HEK293 (cell line): ENCODE results near the gene SETD3.

ENCODE experiments used
- CTCF ChIA-PET: fragments of 350-600 bp; formaldehyde crosslinking; extraction: SDS; loops from one replicate; lab custom pipeline; 2021; ENCODE audit warnings: antibody characterized with exemption; lab: Yijun Ruan, JAX
- POLR2A ChIA-PET: fragments of 300-600 bp; formaldehyde crosslinking; extraction: SDS; loops from one replicate; lab custom pipeline; 2020; ENCODE audit warnings: antibody characterized with exemption, inconsistent platforms; lab: Yijun Ruan, JAX
- H3K27ac ChIP-seq: fragments of 200-500 bp; sonication (Bioruptor generic); 2 replicates; pipeline ENCODE4 v1.5.1; 2014; ENCODE audit warnings: low read depth, low read length, control low read depth, inconsistent platforms; ENCODE audit errors: extremely low read depth
- H3K36me3 ChIP-seq, 2 experiments: fragments of 200-500 bp in 1 of 2; sonication (Bioruptor generic) in 1 of 2; 1 replicate in 1 of 2; 2 replicates in 1 of 2; pipeline ENCODE4 v1.5.1; 2014 to 2017; ENCODE audit warnings: inconsistent platforms in 2 of 2, low read length in 2 of 2; ENCODE audit not compliant: control insufficient read depth in 2 of 2, insufficient read depth in 1 of 2
- H3K4me1 ChIP-seq: fragments of 200-500 bp; sonication (Bioruptor generic); 2 replicates; pipeline ENCODE4 v1.5.1; 2014; ENCODE audit warnings: mild to moderate bottlenecking, low read length, inconsistent platforms; ENCODE audit not compliant: control insufficient read depth, insufficient read depth
- H3K4me3 ChIP-seq: 2 replicates; pipeline ENCODE4 v1.5.1; 2011; ENCODE audit warnings: low read depth, mild to moderate bottlenecking, control low read depth, low read length, moderate library complexity
- H3K9me3 ChIP-seq: fragments of 200-500 bp; sonication (Bioruptor generic); 2 replicates; pipeline ENCODE4 v1.5.1; 2014; ENCODE audit warnings: low read depth, low read length, inconsistent platforms; ENCODE audit not compliant: control insufficient read depth, insufficient read depth
- SETDB1 ChIP-seq: IDR thresholded peaks from one replicate; pipeline ENCODE4 v1.6.1; 2017; ENCODE audit warnings: mild to moderate bottlenecking, low read length, moderate library complexity, mixed read lengths; ENCODE audit not compliant: insufficient read length
- ZFHX2 ChIP-seq: fragments of 450-650 bp; formaldehyde crosslinking; conservative IDR thresholded peaks from 2 replicates; pipeline ENCODE4 v1.5.1; 2016; ENCODE audit warnings: missing biosample characterization, missing genetic modification characterization
- ZNF146 ChIP-seq: fragments of 450-650 bp; formaldehyde crosslinking; IDR thresholded peaks from 2 replicates; pipeline ENCODE4 v1.5.1; 2016; ENCODE audit warnings: missing biosample characterization, missing genetic modification characterization
- ZNF157 ChIP-seq: fragments of 450-650 bp; formaldehyde crosslinking; IDR thresholded peaks from 2 replicates; pipeline ENCODE4 v1.5.1; 2016; ENCODE audit warnings: missing biosample characterization, missing genetic modification characterization
- ZNF16 ChIP-seq: fragments of 450-650 bp; formaldehyde crosslinking; IDR thresholded peaks from 2 replicates; pipeline ENCODE4 v1.5.1; 2016; ENCODE audit warnings: low read depth, missing biosample characterization, missing genetic modification characterization
- ZNF501 ChIP-seq: fragments of 450-650 bp; formaldehyde crosslinking; IDR thresholded peaks from 2 replicates; pipeline ENCODE4 v1.5.1; 2016; ENCODE audit warnings: missing biosample characterization, missing genetic modification characterization
- ZNF549 ChIP-seq: fragments of 450-650 bp; IDR thresholded peaks from 2 replicates; pipeline ENCODE4 v1.5.1; 2018; ENCODE audit warnings: missing biosample characterization, missing genetic modification characterization, mild to moderate bottlenecking, inconsistent platforms, moderate library complexity
- ZNF629 ChIP-seq: fragments of 450-650 bp; formaldehyde crosslinking; IDR thresholded peaks from 2 replicates; pipeline ENCODE4 v1.5.1; 2017; ENCODE audit warnings: missing biosample characterization, missing genetic modification characterization
- TF ChIP-seq, protein P1 (sequence below): fragments of 450-650 bp; formaldehyde crosslinking; IDR thresholded peaks from 2 replicates; pipeline ENCODE4 v1.5.1; 2016; ENCODE audit warnings: missing biosample characterization, missing genetic modification characterization
- TF ChIP-seq, protein P2 (sequence below): fragments of 450-650 bp; formaldehyde crosslinking; IDR thresholded peaks from 2 replicates; pipeline ENCODE4 v1.5.1; 2016; ENCODE audit warnings: missing biosample characterization, missing genetic modification characterization
- TF ChIP-seq, protein P3 (sequence below): fragments of 450-650 bp; formaldehyde crosslinking; IDR thresholded peaks from 2 replicates; pipeline ENCODE4 v1.5.1; 2016; ENCODE audit warnings: missing biosample characterization, missing genetic modification characterization
- TF ChIP-seq, protein P4 (sequence below): fragments of 450-650 bp; formaldehyde crosslinking; IDR thresholded peaks from 2 replicates; pipeline ENCODE4 v1.5.1; 2016; ENCODE audit warnings: missing biosample characterization, missing genetic modification characterization
- TF ChIP-seq, protein P5 (sequence below): fragments of 450-650 bp; formaldehyde crosslinking; IDR thresholded peaks from 2 replicates; pipeline ENCODE4 v1.5.1; 2016; ENCODE audit warnings: missing biosample characterization, missing genetic modification characterization, low read depth

Gene SETD3

DNA sequence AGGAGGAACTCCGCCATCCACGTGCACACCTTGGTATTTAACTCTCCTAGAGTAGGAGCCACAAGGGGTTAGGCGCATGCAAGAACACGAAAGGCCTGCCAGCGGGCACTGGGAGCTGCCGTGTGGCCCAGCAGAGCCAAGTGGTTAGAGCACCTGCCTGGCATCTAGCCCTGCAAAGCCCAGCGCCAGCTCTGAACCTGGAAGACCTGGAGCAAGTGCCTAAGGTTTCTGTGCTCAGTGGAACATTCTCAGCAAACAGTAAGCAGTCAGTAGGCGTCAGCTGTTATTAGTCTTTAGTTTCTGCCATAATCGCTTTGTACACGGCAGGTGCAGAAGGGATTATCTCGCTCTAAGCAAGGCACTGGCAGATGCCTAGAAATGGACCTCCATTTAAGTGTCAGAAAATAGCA is 55.4 kb downstream of the SETD3 start:
- TF ChIP-seq ZFHX2 (no peak), ZNF501 (no peak), ZNF549 (tag by site-specific recombination) (no peak), ZNF16 (tag by site-specific recombination) (no peak), ZNF157 (no peak)
- TF ChIP-seq, protein P1, sequence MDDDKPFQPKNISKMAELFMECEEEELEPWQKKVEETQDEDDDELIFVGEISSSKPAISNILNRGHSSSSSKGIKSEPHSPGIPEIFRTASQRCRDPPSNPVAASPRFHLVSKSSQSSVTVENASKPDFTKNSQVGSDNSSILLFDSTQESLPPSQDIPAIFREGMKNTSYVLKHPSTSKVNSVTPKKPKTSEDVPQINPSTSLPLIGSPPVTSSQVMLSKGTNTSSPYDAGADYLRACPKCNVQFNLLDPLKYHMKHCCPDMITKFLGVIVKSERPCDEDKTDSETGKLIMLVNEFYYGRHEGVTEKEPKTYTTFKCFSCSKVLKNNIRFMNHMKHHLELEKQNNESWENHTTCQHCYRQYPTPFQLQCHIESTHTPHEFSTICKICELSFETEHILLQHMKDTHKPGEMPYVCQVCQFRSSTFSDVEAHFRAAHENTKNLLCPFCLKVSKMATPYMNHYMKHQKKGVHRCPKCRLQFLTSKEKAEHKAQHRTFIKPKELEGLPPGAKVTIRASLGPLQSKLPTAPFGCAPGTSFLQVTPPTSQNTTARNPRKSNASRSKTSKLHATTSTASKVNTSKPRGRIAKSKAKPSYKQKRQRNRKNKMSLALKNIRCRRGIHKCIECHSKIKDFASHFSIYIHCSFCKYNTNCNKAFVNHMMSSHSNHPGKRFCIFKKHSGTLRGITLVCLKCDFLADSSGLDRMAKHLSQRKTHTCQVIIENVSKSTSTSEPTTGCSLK (tag by site-specific recombination): no peak
- TF ChIP-seq, protein P2, sequence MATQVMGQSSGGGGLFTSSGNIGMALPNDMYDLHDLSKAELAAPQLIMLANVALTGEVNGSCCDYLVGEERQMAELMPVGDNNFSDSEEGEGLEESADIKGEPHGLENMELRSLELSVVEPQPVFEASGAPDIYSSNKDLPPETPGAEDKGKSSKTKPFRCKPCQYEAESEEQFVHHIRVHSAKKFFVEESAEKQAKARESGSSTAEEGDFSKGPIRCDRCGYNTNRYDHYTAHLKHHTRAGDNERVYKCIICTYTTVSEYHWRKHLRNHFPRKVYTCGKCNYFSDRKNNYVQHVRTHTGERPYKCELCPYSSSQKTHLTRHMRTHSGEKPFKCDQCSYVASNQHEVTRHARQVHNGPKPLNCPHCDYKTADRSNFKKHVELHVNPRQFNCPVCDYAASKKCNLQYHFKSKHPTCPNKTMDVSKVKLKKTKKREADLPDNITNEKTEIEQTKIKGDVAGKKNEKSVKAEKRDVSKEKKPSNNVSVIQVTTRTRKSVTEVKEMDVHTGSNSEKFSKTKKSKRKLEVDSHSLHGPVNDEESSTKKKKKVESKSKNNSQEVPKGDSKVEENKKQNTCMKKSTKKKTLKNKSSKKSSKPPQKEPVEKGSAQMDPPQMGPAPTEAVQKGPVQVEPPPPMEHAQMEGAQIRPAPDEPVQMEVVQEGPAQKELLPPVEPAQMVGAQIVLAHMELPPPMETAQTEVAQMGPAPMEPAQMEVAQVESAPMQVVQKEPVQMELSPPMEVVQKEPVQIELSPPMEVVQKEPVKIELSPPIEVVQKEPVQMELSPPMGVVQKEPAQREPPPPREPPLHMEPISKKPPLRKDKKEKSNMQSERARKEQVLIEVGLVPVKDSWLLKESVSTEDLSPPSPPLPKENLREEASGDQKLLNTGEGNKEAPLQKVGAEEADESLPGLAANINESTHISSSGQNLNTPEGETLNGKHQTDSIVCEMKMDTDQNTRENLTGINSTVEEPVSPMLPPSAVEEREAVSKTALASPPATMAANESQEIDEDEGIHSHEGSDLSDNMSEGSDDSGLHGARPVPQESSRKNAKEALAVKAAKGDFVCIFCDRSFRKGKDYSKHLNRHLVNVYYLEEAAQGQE (tag by site-specific recombination): no peak
- TF ChIP-seq, protein P3, sequence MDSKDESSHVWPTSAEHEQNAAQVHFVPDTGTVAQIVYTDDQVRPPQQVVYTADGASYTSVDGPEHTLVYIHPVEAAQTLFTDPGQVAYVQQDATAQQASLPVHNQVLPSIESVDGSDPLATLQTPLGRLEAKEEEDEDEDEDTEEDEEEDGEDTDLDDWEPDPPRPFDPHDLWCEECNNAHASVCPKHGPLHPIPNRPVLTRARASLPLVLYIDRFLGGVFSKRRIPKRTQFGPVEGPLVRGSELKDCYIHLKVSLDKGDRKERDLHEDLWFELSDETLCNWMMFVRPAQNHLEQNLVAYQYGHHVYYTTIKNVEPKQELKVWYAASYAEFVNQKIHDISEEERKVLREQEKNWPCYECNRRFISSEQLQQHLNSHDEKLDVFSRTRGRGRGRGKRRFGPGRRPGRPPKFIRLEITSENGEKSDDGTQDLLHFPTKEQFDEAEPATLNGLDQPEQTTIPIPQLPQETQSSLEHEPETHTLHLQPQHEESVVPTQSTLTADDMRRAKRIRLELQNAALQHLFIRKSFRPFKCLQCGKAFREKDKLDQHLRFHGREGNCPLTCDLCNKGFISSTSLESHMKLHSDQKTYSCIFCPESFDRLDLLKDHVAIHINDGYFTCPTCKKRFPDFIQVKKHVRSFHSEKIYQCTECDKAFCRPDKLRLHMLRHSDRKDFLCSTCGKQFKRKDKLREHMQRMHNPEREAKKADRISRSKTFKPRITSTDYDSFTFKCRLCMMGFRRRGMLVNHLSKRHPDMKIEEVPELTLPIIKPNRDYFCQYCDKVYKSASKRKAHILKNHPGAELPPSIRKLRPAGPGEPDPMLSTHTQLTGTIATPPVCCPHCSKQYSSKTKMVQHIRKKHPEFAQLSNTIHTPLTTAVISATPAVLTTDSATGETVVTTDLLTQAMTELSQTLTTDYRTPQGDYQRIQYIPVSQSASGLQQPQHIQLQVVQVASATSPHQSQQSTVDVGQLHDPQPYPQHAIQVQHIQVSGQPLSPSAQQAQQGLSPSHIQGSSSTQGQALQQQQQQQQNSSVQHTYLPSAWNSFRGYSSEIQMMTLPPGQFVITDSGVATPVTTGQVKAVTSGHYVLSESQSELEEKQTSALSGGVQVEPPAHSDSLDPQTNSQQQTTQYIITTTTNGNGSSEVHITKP (tag by site-specific recombination): no peak
- TF ChIP-seq, protein P4, sequence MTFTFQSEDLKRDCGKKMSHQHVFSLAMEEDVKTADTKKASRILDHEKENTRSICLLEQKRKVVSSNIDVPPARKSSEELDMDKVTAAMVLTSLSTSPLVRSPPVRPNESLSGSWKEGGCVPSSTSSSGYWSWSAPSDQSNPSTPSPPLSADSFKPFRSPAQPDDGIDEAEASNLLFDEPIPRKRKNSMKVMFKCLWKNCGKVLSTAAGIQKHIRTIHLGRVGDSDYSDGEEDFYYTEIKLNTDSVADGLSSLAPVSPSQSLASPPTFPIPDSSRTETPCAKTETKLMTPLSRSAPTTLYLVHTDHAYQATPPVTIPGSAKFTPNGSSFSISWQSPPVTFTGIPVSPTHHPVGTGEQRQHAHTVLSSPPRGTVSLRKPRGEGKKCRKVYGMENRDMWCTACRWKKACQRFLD (tag by site-specific recombination): no peak
- Histone ChIP-seq H3K27ac (no peak overlapping the region), H3K4me1 (no peaks in the 10 kb centered on the region), H3K4me3 (no peak overlapping the region), H3K9me3 (no peaks in the 10 kb centered on the region), H3K36me3 (peaks cover 3 to 23% of the 10 kb centered on the region in 2 experiments; a peak in 1 of 3 replicates)
- CTCF ChIA-PET: interaction anchor here (1.4 to 4.9 kb wide), 2 partner anchors 9 to 32 kb away, joined by 7 to 32 read pairs; no protein-coding TSS in a partner anchor
- POLR2A ChIA-PET: no interaction called here

DNA sequence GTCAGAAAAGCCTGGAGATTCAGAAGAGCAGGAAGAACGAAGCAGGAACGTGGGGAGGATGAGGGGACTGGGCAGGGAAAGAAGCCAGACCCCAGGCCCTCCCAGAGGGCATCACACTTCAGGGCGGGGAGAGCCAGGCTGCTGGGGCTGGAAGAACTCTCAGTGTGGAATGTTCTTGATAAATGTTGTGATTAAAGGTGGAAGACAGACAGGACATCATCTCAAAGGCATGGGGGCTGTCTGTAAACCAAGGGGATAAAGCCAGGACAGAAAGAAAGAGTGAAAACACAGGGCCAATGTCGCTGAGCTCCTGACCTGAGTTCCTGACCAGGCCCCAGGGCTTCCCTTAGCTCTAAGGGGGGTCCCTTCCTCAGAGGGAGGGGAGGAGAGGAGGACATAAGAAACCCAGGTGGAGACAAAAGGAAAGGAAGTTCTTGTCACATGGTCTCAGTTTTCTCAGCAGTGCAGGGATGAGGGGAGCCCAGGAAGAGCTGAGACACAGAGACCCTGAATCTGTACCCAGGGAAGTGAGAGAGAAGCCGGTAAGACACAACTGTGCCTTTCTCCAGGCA is 56.3 kb downstream of the SETD3 start:
- Histone ChIP-seq H3K36me3 (peaks cover 3 to 17% of the 10 kb centered on the region in 2 experiments; a peak in 1 of 3 replicates), H3K9me3 (no peaks in the 10 kb centered on the region), H3K27ac (no peak overlapping the region), H3K4me1 (no peaks in the 10 kb centered on the region), H3K4me3 (no peak overlapping the region)
- TF ChIP-seq ZNF629 (tag by site-specific recombination) (no peak), ZNF146 (tag by site-specific recombination) (no peak), SETDB1 (no peak)
- TF ChIP-seq, protein P5, sequence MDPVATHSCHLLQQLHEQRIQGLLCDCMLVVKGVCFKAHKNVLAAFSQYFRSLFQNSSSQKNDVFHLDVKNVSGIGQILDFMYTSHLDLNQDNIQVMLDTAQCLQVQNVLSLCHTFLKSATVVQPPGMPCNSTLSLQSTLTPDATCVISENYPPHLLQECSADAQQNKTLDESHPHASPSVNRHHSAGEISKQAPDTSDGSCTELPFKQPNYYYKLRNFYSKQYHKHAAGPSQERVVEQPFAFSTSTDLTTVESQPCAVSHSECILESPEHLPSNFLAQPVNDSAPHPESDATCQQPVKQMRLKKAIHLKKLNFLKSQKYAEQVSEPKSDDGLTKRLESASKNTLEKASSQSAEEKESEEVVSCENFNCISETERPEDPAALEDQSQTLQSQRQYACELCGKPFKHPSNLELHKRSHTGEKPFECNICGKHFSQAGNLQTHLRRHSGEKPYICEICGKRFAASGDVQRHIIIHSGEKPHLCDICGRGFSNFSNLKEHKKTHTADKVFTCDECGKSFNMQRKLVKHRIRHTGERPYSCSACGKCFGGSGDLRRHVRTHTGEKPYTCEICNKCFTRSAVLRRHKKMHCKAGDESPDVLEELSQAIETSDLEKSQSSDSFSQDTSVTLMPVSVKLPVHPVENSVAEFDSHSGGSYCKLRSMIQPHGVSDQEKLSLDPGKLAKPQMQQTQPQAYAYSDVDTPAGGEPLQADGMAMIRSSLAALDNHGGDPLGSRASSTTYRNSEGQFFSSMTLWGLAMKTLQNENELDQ: no peak
- ChIA-PET CTCF (interaction anchor here (0.6 to 4.9 kb wide), 2 partner anchors 8 to 35 kb away, joined by 3 to 32 read pairs; no protein-coding TSS in a partner anchor), POLR2A (no interaction called here)
